Measurements from ENCODE around the gene SHOC2.

The SHOC2 gene

GRCh38 chr10:111039522-111039921, 120.1 kb downstream of the SHOC2 start:
- in situ Hi-C loops (cut with MboI; ENCODE audit: low sequenced_read_pairs): no loop called here

GRCh38 chr10:111057006-111057405, 137.6 kb downstream of the SHOC2 start:
- in situ Hi-C loops (cut with MboI; ENCODE audit: low sequenced_read_pairs): no loop called here
